ENCODE results near the gene NUDT8. TPM values are rescaled to one million over a fixed set of nuclear protein-coding genes. Genes with fewer than 3 reads are reported as not detected.

The NUDT8 gene
- total and polyA plus RNA-seq, 2 of the 8 experiments (the other 6 are each of a cell fraction or from before 2014, with no cell fraction given), result 7.2 to 8.3 TPM

DNA sequence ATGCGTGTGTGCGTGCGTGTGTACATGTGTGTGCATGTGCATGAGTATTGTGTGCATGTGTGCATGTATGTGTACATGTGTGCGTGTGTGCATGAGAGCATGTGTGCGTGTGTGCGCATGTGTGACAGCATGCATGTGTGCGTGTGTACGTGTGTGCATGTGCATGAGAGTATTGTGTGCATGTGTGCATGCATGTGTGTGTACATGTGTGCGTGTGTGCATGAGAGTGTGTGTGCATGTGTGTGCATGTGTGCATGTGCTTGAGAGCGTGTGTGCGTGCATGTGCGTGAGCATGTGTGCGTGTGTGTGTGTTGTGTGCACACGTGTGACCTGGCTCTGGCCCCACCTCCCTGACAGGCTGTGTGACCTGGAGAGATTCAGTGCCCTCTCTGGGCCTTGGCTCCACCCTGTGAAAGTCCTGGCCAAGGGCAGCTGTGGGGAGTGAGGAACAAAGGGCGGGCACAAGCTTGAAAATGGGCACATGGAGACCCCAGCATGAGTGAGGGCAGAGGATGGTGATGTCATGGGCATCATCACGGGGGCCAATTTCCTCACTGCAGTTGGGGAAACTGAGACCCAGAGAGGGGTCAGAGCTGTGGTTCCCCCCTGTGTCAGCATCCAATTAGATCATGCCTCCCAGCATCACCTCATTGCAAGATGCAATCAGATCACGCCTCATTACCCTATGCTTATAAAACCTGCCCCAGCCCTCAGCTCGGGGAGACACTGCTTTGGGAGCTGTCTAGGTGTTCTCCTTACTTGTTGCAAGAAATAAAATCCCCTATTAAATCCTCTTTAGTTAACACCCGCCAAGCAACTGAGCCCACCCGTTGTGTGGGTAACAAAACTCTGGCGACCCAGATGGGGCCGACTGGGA, 20.1 kb upstream of the NUDT8 start (continued):
- TF ChIP-seq, protein P1, sequence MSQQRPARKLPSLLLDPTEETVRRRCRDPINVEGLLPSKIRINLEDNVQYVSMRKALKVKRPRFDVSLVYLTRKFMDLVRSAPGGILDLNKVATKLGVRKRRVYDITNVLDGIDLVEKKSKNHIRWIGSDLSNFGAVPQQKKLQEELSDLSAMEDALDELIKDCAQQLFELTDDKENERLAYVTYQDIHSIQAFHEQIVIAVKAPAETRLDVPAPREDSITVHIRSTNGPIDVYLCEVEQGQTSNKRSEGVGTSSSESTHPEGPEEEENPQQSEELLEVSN (IDR thresholded peaks at IDR 0.05), result no peak
- TF ChIP-seq SRF (IDR thresholded peaks at IDR 0.05; ENCODE audit: low read depth, low read length) (no peak), POU5F1 (IDR thresholded peaks at IDR 0.05; ENCODE audit: low read depth, low read length) (no peak), NRF1 (IDR thresholded peaks at IDR 0.05; ENCODE audit: low read depth, low read length) (no peak), BCL11A (IDR thresholded peaks at IDR 0.05; ENCODE audit: low read depth in 2 of 2, low read length in 2 of 2) (no peak), CREB1 (IDR thresholded peaks at IDR 0.05) (no peak), SIN3A (conservative IDR thresholded peaks at IDR 0.05 in 1 of 2, IDR thresholded peaks at IDR 0.05 in 1 of 2; ENCODE audit: low read depth in 1 of 2, low read length in 2 of 2) (no peak), GTF2F1 (IDR thresholded peaks at IDR 0.05; ENCODE audit: borderline replicate concordance, low read depth, low read length) (no peak)
